HUES48 (cell line): ENCODE measurements around the gene PALD1.
"Not testable (repeated sequence)": the region's sequence is repeated elsewhere in the genome, so short reads cannot be mapped to it uniquely, and the experiment has no call there.

Experiments used
- H3K27ac ChIP-seq: one replicate; pipeline ENCODE4 v1.7.0; 2013; ENCODE audit warnings: low read depth, low read length, inconsistent platforms
- H3K27me3 ChIP-seq: 2 replicates; pipeline ENCODE4 v1.6.1; 2013; ENCODE audit warnings: mild to moderate bottlenecking, low read length; ENCODE audit not compliant: control insufficient read depth, insufficient read depth
- H3K36me3 ChIP-seq: 2 replicates; pipeline ENCODE4 v1.6.1; 2013; ENCODE audit warnings: low read length; ENCODE audit not compliant: control insufficient read depth, insufficient read depth
- H3K4me1 ChIP-seq: 2 replicates; pipeline ENCODE4 v1.6.1; 2013; ENCODE audit warnings: mild to moderate bottlenecking, low read length; ENCODE audit not compliant: control insufficient read depth, insufficient read depth
- H3K4me3 ChIP-seq: 2 replicates; pipeline ENCODE4 v1.5.1; 2013; ENCODE audit warnings: mild to moderate bottlenecking, low read depth, low read length
- H3K9ac ChIP-seq: 2 replicates; pipeline ENCODE4 v1.6.1; 2013; ENCODE audit warnings: mild to moderate bottlenecking, low read depth, low read length, moderate library complexity
- H3K9me3 ChIP-seq: 2 replicates; pipeline ENCODE4 v1.6.1; 2013; ENCODE audit warnings: low read length; ENCODE audit not compliant: control insufficient read depth, insufficient read depth

PALD1 gene

GRCh38 chr10:70607936-70608335, 129.4 kb downstream of the PALD1 start:
- Histone ChIP-seq H3K27me3 (no peaks in the 10 kb centered on the region), H3K9ac (no peak overlapping the region), H3K4me3 (no peak overlapping the region), H3K27ac (no peak overlapping the region), H3K9me3 (no peaks in the 10 kb centered on the region), H3K4me1 (no peaks in the 10 kb centered on the region), H3K36me3 (no peaks in the 10 kb centered on the region)

- H3K9ac ChIP-seq, result no peak overlapping the region
- no peaks in the 10 kb centered on the region for H3K9me3 ChIP-seq
- no peak overlapping the region for H3K4me3 ChIP-seq
- no peak overlapping the region for H3K27ac ChIP-seq
- H3K36me3 ChIP-seq, result no peaks in the 10 kb centered on the region
- no peaks in the 10 kb centered on the region for H3K27me3 ChIP-seq
- no peaks in the 10 kb centered on the region for H3K4me1 ChIP-seq
Observed at GRCh38 chr10:70613941-70614340, 135.4 kb downstream of the PALD1 start.

GRCh38 chr10:70614364-70614763, 135.8 kb downstream of the PALD1 start:
- H3K27me3 ChIP-seq, H3K4me3 ChIP-seq, H3K36me3 ChIP-seq, H3K27ac ChIP-seq, H3K9ac ChIP-seq, H3K9me3 ChIP-seq, H3K4me1 ChIP-seq: not testable (repeated sequence)

DNA sequence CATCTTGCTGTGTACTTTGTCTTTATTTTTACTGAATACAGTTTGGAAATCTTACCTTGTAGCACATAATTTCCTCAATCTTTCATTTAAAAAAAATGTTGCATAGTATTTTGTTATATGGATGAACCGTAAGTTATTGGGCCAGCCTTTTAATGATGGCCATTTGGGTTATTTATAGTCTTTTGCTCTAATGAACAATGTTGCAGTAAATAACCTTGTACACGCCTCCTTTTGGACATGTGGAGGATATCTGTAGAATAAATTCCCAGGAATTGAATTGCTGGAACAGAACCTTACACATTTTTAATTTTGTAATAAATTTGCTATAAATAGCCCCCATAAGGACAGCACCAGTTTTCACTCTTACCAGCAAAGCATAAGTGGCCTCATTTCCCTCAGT, 136.6 kb downstream of the PALD1 start:
- H3K27ac ChIP-seq, result no peak overlapping the region
- H3K4me1 ChIP-seq, result no peaks in the 10 kb centered on the region
- peaks cover 9% of the 10 kb centered on the region for H3K9me3 ChIP-seq
- H3K4me3 ChIP-seq, result no peak overlapping the region
- no peak overlapping the region for H3K9ac ChIP-seq
- no peaks in the 10 kb centered on the region for H3K36me3 ChIP-seq
- H3K27me3 ChIP-seq, result no peaks in the 10 kb centered on the region

- Histone ChIP-seq H3K9ac (no peak overlapping the region), H3K9me3 (peaks cover 16% of the 10 kb centered on the region), H3K27ac (no peak overlapping the region), H3K4me1 (no peaks in the 10 kb centered on the region), H3K4me3 (no peak overlapping the region), H3K36me3 (no peaks in the 10 kb centered on the region), H3K27me3 (no peaks in the 10 kb centered on the region)
Observed at GRCh38 chr10:70615784-70616522, 137.4 kb downstream of the PALD1 start.

DNA sequence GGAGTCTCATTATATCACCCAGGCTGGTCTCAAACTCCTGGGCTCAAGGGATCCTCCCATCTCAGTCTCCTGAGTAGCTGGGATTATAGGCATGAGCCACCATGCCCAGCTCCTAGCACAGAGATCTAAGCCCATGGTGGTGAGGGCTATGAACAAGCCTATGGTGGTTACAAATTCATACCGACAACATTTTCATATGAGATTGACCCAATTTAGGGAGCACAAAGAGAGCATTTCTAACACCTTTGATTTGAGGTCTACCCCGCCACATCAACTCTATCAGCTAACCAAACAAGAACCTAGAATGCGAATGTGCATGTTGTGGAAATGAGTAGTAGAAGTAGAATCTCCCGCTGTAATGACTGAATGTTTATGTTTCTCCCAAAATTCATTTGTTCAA, 138.2 kb downstream of the PALD1 start:
- no peak overlapping the region for H3K4me3 ChIP-seq
- H3K27me3 ChIP-seq, result no peaks in the 10 kb centered on the region
- H3K27ac ChIP-seq, result no peak overlapping the region
- H3K9ac ChIP-seq, result no peak overlapping the region
- no peaks in the 10 kb centered on the region for H3K4me1 ChIP-seq
- H3K36me3 ChIP-seq, result no peaks in the 10 kb centered on the region
- H3K9me3 ChIP-seq, result peaks cover 24% of the 10 kb centered on the region
